Measurements from ENCODE around the gene SLC25A31. TPM values are rescaled to one million over a fixed set of nuclear protein-coding genes. Genes with fewer than 3 reads are reported as not detected.

Gene SLC25A31
- polyA plus RNA-seq, 1 donor from 2014 or later = 0.28 TPM

DNA sequence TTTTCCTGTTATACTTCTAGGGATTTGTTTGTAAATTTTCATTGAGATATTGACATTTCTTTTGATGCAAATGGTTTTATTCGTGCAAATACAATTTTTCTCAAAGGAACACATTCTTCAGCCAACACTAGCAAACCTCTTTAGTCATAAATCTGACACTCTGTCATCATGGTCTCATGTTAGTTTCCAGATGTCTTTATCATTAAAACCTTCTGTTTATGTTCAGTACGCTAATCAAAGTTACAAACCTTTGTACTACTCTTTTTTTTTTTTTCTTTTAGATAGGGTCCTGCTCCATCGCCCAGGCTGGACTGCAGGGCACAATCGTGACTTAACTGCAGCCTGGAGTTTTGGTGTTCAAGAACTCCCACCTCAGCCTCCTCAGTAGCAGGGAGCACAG, 7.1 kb downstream of the SLC25A31 start:
- H3K4me3 ChIP-seq (ENCODE audit: low read length) = no peak overlapping the region
- TF ChIP-seq TAF1 (IDR thresholded peaks at IDR 0.05; ENCODE audit: low read depth) (no peak), POLR2AphosphoS5 (IDR thresholded peaks at IDR 0.05) (no peak), EZH2 (IDR thresholded peaks at IDR 0.05; ENCODE audit: borderline replicate concordance, insufficient read depth, low read length, poor library complexity, severe bottlenecking) (no peak), RAD21 (conservative IDR thresholded peaks at IDR 0.05) (no peak), MXI1 (conservative IDR thresholded peaks at IDR 0.05; ENCODE audit: poor library complexity, severe bottlenecking) (no peak), SMC3 (conservative IDR thresholded peaks at IDR 0.05; ENCODE audit: poor library complexity) (no peak), EP300 (conservative IDR thresholded peaks at IDR 0.05; ENCODE audit: poor library complexity, severe bottlenecking) (no peak)
- TF ChIP-seq, protein P1, sequence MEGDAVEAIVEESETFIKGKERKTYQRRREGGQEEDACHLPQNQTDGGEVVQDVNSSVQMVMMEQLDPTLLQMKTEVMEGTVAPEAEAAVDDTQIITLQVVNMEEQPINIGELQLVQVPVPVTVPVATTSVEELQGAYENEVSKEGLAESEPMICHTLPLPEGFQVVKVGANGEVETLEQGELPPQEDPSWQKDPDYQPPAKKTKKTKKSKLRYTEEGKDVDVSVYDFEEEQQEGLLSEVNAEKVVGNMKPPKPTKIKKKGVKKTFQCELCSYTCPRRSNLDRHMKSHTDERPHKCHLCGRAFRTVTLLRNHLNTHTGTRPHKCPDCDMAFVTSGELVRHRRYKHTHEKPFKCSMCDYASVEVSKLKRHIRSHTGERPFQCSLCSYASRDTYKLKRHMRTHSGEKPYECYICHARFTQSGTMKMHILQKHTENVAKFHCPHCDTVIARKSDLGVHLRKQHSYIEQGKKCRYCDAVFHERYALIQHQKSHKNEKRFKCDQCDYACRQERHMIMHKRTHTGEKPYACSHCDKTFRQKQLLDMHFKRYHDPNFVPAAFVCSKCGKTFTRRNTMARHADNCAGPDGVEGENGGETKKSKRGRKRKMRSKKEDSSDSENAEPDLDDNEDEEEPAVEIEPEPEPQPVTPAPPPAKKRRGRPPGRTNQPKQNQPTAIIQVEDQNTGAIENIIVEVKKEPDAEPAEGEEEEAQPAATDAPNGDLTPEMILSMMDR (IDR thresholded peaks at IDR 0.05; ENCODE audit: poor library complexity, severe bottlenecking) = no peak
- TF ChIP-seq, protein P2, sequence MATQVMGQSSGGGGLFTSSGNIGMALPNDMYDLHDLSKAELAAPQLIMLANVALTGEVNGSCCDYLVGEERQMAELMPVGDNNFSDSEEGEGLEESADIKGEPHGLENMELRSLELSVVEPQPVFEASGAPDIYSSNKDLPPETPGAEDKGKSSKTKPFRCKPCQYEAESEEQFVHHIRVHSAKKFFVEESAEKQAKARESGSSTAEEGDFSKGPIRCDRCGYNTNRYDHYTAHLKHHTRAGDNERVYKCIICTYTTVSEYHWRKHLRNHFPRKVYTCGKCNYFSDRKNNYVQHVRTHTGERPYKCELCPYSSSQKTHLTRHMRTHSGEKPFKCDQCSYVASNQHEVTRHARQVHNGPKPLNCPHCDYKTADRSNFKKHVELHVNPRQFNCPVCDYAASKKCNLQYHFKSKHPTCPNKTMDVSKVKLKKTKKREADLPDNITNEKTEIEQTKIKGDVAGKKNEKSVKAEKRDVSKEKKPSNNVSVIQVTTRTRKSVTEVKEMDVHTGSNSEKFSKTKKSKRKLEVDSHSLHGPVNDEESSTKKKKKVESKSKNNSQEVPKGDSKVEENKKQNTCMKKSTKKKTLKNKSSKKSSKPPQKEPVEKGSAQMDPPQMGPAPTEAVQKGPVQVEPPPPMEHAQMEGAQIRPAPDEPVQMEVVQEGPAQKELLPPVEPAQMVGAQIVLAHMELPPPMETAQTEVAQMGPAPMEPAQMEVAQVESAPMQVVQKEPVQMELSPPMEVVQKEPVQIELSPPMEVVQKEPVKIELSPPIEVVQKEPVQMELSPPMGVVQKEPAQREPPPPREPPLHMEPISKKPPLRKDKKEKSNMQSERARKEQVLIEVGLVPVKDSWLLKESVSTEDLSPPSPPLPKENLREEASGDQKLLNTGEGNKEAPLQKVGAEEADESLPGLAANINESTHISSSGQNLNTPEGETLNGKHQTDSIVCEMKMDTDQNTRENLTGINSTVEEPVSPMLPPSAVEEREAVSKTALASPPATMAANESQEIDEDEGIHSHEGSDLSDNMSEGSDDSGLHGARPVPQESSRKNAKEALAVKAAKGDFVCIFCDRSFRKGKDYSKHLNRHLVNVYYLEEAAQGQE (IDR thresholded peaks at IDR 0.05; ENCODE audit: borderline replicate concordance) = no peak
- no peak overlapping the region for H3K27ac ChIP-seq (ENCODE audit: low read length)
- peaks cover 3% of the 10 kb centered on the region for H3K9me3 ChIP-seq (ENCODE audit: low read length)
- no peak overlapping the region for H2AFZ ChIP-seq (ENCODE audit: low read depth, low read length)
- H3K79me2 ChIP-seq (replicated peaks; ENCODE audit: insufficient read depth, low read length) = no peaks in the 10 kb centered on the region
- H3K36me3 ChIP-seq (ENCODE audit: insufficient read depth, low read length) = no peaks in the 10 kb centered on the region
- H4K20me1 ChIP-seq (ENCODE audit: insufficient read depth) = no peaks in the 10 kb centered on the region
- no peaks in the 10 kb centered on the region for H3F3A ChIP-seq (ENCODE audit: insufficient read depth, low read length, poor library complexity, severe bottlenecking)
- no peak overlapping the region for H3K9ac ChIP-seq (ENCODE audit: low read length)
- H3K27me3 ChIP-seq (ENCODE audit: insufficient read depth, low read depth, low read length) = no peaks in the 10 kb centered on the region
- H3K9me2 ChIP-seq (ENCODE audit: insufficient read depth, low read length) = no peaks in the 10 kb centered on the region
- H3K4me2 ChIP-seq (ENCODE audit: low read length) = no peak overlapping the region

DNA sequence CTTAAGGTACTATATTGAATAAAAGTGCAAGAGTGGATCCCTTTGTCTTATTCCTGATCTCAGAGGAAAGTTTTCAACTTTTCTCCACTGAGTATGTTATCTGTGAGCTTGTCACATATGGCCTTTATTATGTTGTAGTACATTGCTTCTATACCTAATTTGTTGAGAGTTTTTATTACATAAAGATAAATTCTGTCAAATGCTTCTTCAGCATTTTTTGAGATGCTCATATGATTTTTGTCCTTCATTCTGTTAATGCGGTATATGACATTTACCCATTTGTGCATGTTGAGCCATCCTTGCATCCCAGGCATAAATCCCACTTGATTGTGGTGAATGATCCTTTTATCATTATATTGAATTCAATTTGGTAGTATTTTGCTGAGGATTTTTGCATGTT, 11.0 kb downstream of the SLC25A31 start:
- H3K4me3 ChIP-seq (ENCODE audit: low read length) = no peak overlapping the region
- no peaks in the 10 kb centered on the region for H4K20me1 ChIP-seq (ENCODE audit: insufficient read depth)
- no peaks in the 10 kb centered on the region for H3K79me2 ChIP-seq (replicated peaks; ENCODE audit: insufficient read depth, low read length)
- H3K4me2 ChIP-seq (ENCODE audit: low read length) = no peak overlapping the region
- peaks cover 3% of the 10 kb centered on the region for H3K9me3 ChIP-seq (ENCODE audit: low read length)
- TF ChIP-seq RAD21 (conservative IDR thresholded peaks at IDR 0.05) = no peak
- TF ChIP-seq TAF1 (IDR thresholded peaks at IDR 0.05; ENCODE audit: low read depth) = no peak
- no peak for TF ChIP-seq SMC3 (conservative IDR thresholded peaks at IDR 0.05; ENCODE audit: poor library complexity)
- TF ChIP-seq POLR2AphosphoS5 (IDR thresholded peaks at IDR 0.05) = no peak
- TF ChIP-seq, protein P1 (IDR thresholded peaks at IDR 0.05; ENCODE audit: poor library complexity, severe bottlenecking) = no peak
- no peak for TF ChIP-seq MXI1 (conservative IDR thresholded peaks at IDR 0.05; ENCODE audit: poor library complexity, severe bottlenecking)
- TF ChIP-seq EZH2 (IDR thresholded peaks at IDR 0.05; ENCODE audit: borderline replicate concordance, insufficient read depth, low read length, poor library complexity, severe bottlenecking) = no peak
- TF ChIP-seq, protein P2 (IDR thresholded peaks at IDR 0.05; ENCODE audit: borderline replicate concordance) = no peak
- H3K9ac ChIP-seq (ENCODE audit: low read length) = no peak overlapping the region
- H2AFZ ChIP-seq (ENCODE audit: low read depth, low read length) = no peak overlapping the region
- no peak overlapping the region for H3K27ac ChIP-seq (ENCODE audit: low read length)
- no peaks in the 10 kb centered on the region for H3K27me3 ChIP-seq (ENCODE audit: insufficient read depth, low read depth, low read length)
- H3K9me2 ChIP-seq (ENCODE audit: insufficient read depth, low read length) = no peaks in the 10 kb centered on the region
- no peaks in the 10 kb centered on the region for H3K36me3 ChIP-seq (ENCODE audit: insufficient read depth, low read length)
- H3F3A ChIP-seq (ENCODE audit: insufficient read depth, low read length, poor library complexity, severe bottlenecking) = no peaks in the 10 kb centered on the region
